SK-N-SH (cell line): ENCODE results near the gene SCAMP2. TPM values are rescaled to one million over a fixed set of nuclear protein-coding genes. Genes with fewer than 3 reads are reported as not detected.

Experiments
- CTCF ChIA-PET: fragments of 300-600, 350-600 bp; formaldehyde crosslinking; extraction: SDS; loops from one replicate; lab custom pipeline; 2021; lab: Yijun Ruan, JAX
- POLR2A ChIA-PET: fragments of 350-600 bp; sonication (Branson Sonifier 250); formaldehyde crosslinking; extraction: SDS; loops from one replicate; lab custom pipeline; 2020; ENCODE audit warnings: antibody characterized with exemption, inconsistent platforms; lab: Yijun Ruan, JAX
- DNase-seq: peaks from one replicate; pipeline ENCODE4 v3.0.0; 2012
- H2AFZ ChIP-seq: fragments of 200-600 bp; sonication (generic); 2 replicates; pipeline ENCODE4 v1.8.1; 2016; ENCODE audit warnings: antibody characterized with exemption, mild to moderate bottlenecking, low read depth
- H3F3A ChIP-seq: fragments of 200-600 bp; sonication (generic); replicated peaks from 2 replicates; pipeline ENCODE3; 2016; ENCODE audit warnings: antibody characterized with exemption, mild to moderate bottlenecking; ENCODE audit not compliant: insufficient read depth
- H3K27ac ChIP-seq, 2 experiments: fragments of 200-500 bp in 1 of 2; fragments of 200-600 bp in 1 of 2; sonication (Bioruptor generic) in 1 of 2; sonication (generic), shearing (Covaris generic) in 1 of 2; 2 replicates each; pipeline versions ENCODE4 v1.5.1 to v1.6.1; 2014 to 2016; ENCODE audit warnings: low read depth in 2 of 2, inconsistent platforms in 1 of 2, low read length in 1 of 2, mild to moderate bottlenecking in 1 of 2, mixed read lengths in 1 of 2
- H3K27me3 ChIP-seq: fragments of 200-600 bp; sonication (generic), shearing (Covaris generic); 2 replicates; pipeline ENCODE4 v1.6.1; 2016; ENCODE audit warnings: mixed run types; ENCODE audit not compliant: insufficient read depth
- H3K36me3 ChIP-seq, 2 experiments: fragments of 200-500 bp in 1 of 2; fragments of 200-600 bp in 1 of 2; sonication (Bioruptor generic) in 1 of 2; sonication (generic) in 1 of 2; replicated peaks in 1 of 2; 2 replicates each; pipeline versions ENCODE3 to v1.5.1; 2014 to 2016; ENCODE audit warnings: low read length in 1 of 2, mild to moderate bottlenecking in 1 of 2; ENCODE audit not compliant: insufficient read depth in 2 of 2, control insufficient read depth in 1 of 2
- H3K4me1 ChIP-seq, 2 experiments: fragments of 200-500 bp in 1 of 2; fragments of 200-600 bp in 1 of 2; sonication (Bioruptor generic) in 1 of 2; sonication (generic), shearing (Covaris generic) in 1 of 2; 2 replicates each; pipeline versions ENCODE4 v1.5.1 to v1.6.1; 2014 to 2016; ENCODE audit warnings: low read depth in 1 of 2, low read length in 1 of 2, mixed run types in 1 of 2; ENCODE audit not compliant: insufficient read depth in 2 of 2, control insufficient read depth in 1 of 2
- H3K4me2 ChIP-seq: fragments of 200-600 bp; sonication (generic), shearing (Covaris generic); 2 replicates; pipeline ENCODE4 v1.6.1; 2017; ENCODE audit warnings: mixed run types
- H3K4me3 ChIP-seq, 2 experiments: fragments of 200-500 bp in 1 of 2; fragments of 200-600 bp in 1 of 2; sonication (Bioruptor generic) in 1 of 2; sonication (generic), shearing (Covaris generic) in 1 of 2; 2 replicates each; pipeline versions ENCODE4 v1.5.1 to v1.8.1; 2014 to 2016; ENCODE audit warnings: low read depth in 2 of 2, inconsistent platforms in 1 of 2, low read length in 1 of 2, mild to moderate bottlenecking in 1 of 2, mixed read lengths in 1 of 2, moderate library complexity in 1 of 2
- H3K79me2 ChIP-seq: fragments of 200-600 bp; sonication (generic); 2 replicates; pipeline ENCODE4 v1.8.1; 2017; ENCODE audit warnings: mild to moderate bottlenecking; ENCODE audit not compliant: insufficient read depth
- H3K9ac ChIP-seq: fragments of 200-600 bp; sonication (generic); 2 replicates; pipeline ENCODE4 v1.6.1; 2017; ENCODE audit warnings: mixed run types
- H3K9me2 ChIP-seq: fragments of 200-600 bp; sonication (generic); 2 replicates; pipeline ENCODE4 v1.6.1; 2017; ENCODE audit warnings: mixed run types
- H3K9me3 ChIP-seq: fragments of 200-600 bp; sonication (generic); 2 replicates; pipeline ENCODE4 v1.6.1; 2017; ENCODE audit warnings: mixed run types, mild to moderate bottlenecking, moderate library complexity
- H4K20me1 ChIP-seq: fragments of 200-600 bp; sonication (generic); 2 replicates; pipeline ENCODE4 v1.6.1; 2017; ENCODE audit warnings: mild to moderate bottlenecking, mixed run types; ENCODE audit not compliant: insufficient read depth
- EP300 ChIP-seq, 2 experiments: IDR thresholded peaks; 2 replicates each; pipeline versions ENCODE4 v1.4.0 to v1.6.1; 2012; ENCODE audit warnings: borderline replicate concordance in 1 of 2, low read depth in 1 of 2, low read length in 1 of 2
- EZH2phosphoT487 ChIP-seq: fragments of 200-600 bp; sonication (generic); IDR thresholded peaks from 2 replicates; pipeline ENCODE4 v1.6.1; 2017; ENCODE audit warnings: low read depth, mixed run types, mild to moderate bottlenecking, antibody characterized with exemption, moderate library complexity, borderline replicate concordance
- FOXJ3 ChIP-seq: sonication (generic); formaldehyde crosslinking; IDR thresholded peaks from 2 replicates; pipeline ENCODE4 v1.5.1; 2020; ENCODE audit warnings: mild to moderate bottlenecking, missing genetic modification reagents
- JUND ChIP-seq: IDR thresholded peaks from 2 replicates; pipeline ENCODE4 v1.4.0; 2012
- MEF2A ChIP-seq: IDR thresholded peaks from 2 replicates; pipeline ENCODE4 v1.4.0; 2012; ENCODE audit warnings: low read depth, borderline replicate concordance
- MXI1 ChIP-seq: IDR thresholded peaks from 2 replicates; pipeline ENCODE4 v1.6.1; 2012; ENCODE audit warnings: mild to moderate bottlenecking, low read depth, low read length, improper control_type of control experiment
- PBX3 ChIP-seq: IDR thresholded peaks from 2 replicates; pipeline ENCODE4; 2012
- POLR2AphosphoS5 ChIP-seq: IDR thresholded peaks from 2 replicates; pipeline ENCODE4 v1.6.1; 2012; ENCODE audit warnings: low read depth, low read length
- RXRA ChIP-seq: IDR thresholded peaks from 2 replicates; pipeline ENCODE4 v1.4.0; 2012; ENCODE audit warnings: low read depth, mild to moderate bottlenecking, borderline replicate concordance
- SIN3A ChIP-seq: IDR thresholded peaks from 2 replicates; pipeline ENCODE4 v1.6.1; 2012; ENCODE audit warnings: low read depth, mild to moderate bottlenecking, low read length, moderate library complexity, borderline replicate concordance
- WGBS: methylation state at CpG from one replicate; pipeline ENCODE4 v1.1.6; 2017; ENCODE audit warnings: low lambda C conversion rate; 5-methylcytosine and 5-hydroxymethylcytosine counted together
- polyA plus RNA-seq, 3 experiments: library from polyadenylated mRNA; depleted of rRNA; stranded (reverse); fragments of >200 nt; gene quantifications; 2 replicates each; pipeline ENCODE4 v1.2.3, GENCODE V29; 2012
- TF ChIP-seq, protein P1 (sequence below): fragments of 200-600 bp; sonication (generic); IDR thresholded peaks from 2 replicates; pipeline ENCODE4 v1.6.1; 2017; ENCODE audit warnings: antibody characterized with exemption, mild to moderate bottlenecking, moderate library complexity
- TF ChIP-seq, protein P2 (sequence below): IDR thresholded peaks from 2 replicates; pipeline ENCODE4 v1.6.1; 2012; ENCODE audit warnings: mild to moderate bottlenecking, low read depth, low read length, moderate library complexity
- TF ChIP-seq, protein P3 (sequence below): fragments of 150-350 bp; IDR thresholded peaks from 2 replicates; pipeline ENCODE4 v1.6.1; 2017; ENCODE audit warnings: antibody characterized with exemption, low read length, low read depth, borderline replicate concordance
- TF ChIP-seq, protein P4 (sequence below): IDR thresholded peaks from 2 replicates; pipeline ENCODE4 v1.4.0; 2012; ENCODE audit warnings: low read depth
- TF ChIP-seq, protein P5 (sequence below): IDR thresholded peaks from 2 replicates; pipeline ENCODE4 v1.4.0; 2012; ENCODE audit warnings: low read depth, borderline replicate concordance

Gene SCAMP2
- polyA plus RNA-seq, 1 of the 3 experiments (the other 2 are of a cell fraction), result 88.1 TPM

DNA sequence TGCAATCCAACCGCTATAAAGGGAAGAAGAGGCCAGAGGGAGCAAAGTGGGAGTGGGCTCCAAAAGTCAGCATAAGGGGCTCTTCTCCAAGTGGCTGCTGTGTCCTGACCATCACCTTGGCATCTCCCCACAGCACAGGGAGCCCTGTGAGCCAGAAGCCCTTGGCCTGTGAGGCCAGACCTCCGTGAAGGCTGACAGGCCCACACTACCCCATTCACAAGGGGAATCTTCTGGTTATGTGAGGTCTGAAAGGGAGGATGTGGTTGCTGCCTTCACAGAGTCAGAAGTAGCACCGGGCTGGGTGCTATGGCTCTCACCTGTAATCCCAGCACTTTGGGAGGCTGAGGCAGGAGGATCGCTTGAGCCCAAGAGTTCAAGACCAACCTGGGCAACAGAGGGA lies 27.6 kb downstream of the SCAMP2 start:
- H2AFZ ChIP-seq, result no peak overlapping the region
- no peak overlapping the region for H3K9ac ChIP-seq
- no peaks in the 10 kb centered on the region for H3F3A ChIP-seq
- no peaks in the 10 kb centered on the region for H3K27me3 ChIP-seq
- CTCF ChIA-PET, result interaction anchor here (1.2 to 10.8 kb wide), 3 partner anchors 75 to 213 kb away, joined by 3 to 95 read pairs (median 5); no protein-coding TSS in a partner anchor
- WGBS, result 96% methylated on average over 3 of the region's 4 CpGs
- no peaks in the 10 kb centered on the region for H3K9me3 ChIP-seq
- peaks cover 0 to 45% of the 10 kb centered on the region in 2 experiments for H3K36me3 ChIP-seq
- H3K79me2 ChIP-seq, result no peaks in the 10 kb centered on the region
- H3K4me3 ChIP-seq, result no peak overlapping the region
- DNase-seq, result no peak
- POLR2A ChIA-PET, result no interaction called here
- H4K20me1 ChIP-seq, result no peaks in the 10 kb centered on the region
- no peaks in the 10 kb centered on the region for H3K9me2 ChIP-seq
- peaks cover 0 to 23% of the 10 kb centered on the region in 2 experiments; a peak in 2 of 4 replicates for H3K4me1 ChIP-seq
- H3K27ac ChIP-seq, result no peak overlapping the region
- no peak overlapping the region for H3K4me2 ChIP-seq
- no peak for TF ChIP-seq PBX3
- TF ChIP-seq EZH2phosphoT487, result no peak
- TF ChIP-seq, protein P1, sequence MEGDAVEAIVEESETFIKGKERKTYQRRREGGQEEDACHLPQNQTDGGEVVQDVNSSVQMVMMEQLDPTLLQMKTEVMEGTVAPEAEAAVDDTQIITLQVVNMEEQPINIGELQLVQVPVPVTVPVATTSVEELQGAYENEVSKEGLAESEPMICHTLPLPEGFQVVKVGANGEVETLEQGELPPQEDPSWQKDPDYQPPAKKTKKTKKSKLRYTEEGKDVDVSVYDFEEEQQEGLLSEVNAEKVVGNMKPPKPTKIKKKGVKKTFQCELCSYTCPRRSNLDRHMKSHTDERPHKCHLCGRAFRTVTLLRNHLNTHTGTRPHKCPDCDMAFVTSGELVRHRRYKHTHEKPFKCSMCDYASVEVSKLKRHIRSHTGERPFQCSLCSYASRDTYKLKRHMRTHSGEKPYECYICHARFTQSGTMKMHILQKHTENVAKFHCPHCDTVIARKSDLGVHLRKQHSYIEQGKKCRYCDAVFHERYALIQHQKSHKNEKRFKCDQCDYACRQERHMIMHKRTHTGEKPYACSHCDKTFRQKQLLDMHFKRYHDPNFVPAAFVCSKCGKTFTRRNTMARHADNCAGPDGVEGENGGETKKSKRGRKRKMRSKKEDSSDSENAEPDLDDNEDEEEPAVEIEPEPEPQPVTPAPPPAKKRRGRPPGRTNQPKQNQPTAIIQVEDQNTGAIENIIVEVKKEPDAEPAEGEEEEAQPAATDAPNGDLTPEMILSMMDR, result no peak
- no peak for TF ChIP-seq FOXJ3
- TF ChIP-seq SIN3A, result no peak
- no peak for TF ChIP-seq JUND
- TF ChIP-seq, protein P2, sequence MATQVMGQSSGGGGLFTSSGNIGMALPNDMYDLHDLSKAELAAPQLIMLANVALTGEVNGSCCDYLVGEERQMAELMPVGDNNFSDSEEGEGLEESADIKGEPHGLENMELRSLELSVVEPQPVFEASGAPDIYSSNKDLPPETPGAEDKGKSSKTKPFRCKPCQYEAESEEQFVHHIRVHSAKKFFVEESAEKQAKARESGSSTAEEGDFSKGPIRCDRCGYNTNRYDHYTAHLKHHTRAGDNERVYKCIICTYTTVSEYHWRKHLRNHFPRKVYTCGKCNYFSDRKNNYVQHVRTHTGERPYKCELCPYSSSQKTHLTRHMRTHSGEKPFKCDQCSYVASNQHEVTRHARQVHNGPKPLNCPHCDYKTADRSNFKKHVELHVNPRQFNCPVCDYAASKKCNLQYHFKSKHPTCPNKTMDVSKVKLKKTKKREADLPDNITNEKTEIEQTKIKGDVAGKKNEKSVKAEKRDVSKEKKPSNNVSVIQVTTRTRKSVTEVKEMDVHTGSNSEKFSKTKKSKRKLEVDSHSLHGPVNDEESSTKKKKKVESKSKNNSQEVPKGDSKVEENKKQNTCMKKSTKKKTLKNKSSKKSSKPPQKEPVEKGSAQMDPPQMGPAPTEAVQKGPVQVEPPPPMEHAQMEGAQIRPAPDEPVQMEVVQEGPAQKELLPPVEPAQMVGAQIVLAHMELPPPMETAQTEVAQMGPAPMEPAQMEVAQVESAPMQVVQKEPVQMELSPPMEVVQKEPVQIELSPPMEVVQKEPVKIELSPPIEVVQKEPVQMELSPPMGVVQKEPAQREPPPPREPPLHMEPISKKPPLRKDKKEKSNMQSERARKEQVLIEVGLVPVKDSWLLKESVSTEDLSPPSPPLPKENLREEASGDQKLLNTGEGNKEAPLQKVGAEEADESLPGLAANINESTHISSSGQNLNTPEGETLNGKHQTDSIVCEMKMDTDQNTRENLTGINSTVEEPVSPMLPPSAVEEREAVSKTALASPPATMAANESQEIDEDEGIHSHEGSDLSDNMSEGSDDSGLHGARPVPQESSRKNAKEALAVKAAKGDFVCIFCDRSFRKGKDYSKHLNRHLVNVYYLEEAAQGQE, result no peak
- TF ChIP-seq MEF2A, result no peak
- no peak for TF ChIP-seq POLR2AphosphoS5
- no peak for TF ChIP-seq RXRA
- no peak for TF ChIP-seq EP300 (IDR thresholded peaks at IDR 0.05; ENCODE audit: borderline replicate concordance in 1 of 2, low read depth in 1 of 2, low read length in 1 of 2)
- TF ChIP-seq MXI1, result no peak
- TF ChIP-seq, protein P3, sequence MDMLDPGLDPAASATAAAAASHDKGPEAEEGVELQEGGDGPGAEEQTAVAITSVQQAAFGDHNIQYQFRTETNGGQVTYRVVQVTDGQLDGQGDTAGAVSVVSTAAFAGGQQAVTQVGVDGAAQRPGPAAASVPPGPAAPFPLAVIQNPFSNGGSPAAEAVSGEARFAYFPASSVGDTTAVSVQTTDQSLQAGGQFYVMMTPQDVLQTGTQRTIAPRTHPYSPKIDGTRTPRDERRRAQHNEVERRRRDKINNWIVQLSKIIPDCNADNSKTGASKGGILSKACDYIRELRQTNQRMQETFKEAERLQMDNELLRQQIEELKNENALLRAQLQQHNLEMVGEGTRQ, result no peak
- TF ChIP-seq, protein P4, sequence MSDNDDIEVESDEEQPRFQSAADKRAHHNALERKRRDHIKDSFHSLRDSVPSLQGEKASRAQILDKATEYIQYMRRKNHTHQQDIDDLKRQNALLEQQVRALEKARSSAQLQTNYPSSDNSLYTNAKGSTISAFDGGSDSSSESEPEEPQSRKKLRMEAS, result no peak
- TF ChIP-seq, protein P5, sequence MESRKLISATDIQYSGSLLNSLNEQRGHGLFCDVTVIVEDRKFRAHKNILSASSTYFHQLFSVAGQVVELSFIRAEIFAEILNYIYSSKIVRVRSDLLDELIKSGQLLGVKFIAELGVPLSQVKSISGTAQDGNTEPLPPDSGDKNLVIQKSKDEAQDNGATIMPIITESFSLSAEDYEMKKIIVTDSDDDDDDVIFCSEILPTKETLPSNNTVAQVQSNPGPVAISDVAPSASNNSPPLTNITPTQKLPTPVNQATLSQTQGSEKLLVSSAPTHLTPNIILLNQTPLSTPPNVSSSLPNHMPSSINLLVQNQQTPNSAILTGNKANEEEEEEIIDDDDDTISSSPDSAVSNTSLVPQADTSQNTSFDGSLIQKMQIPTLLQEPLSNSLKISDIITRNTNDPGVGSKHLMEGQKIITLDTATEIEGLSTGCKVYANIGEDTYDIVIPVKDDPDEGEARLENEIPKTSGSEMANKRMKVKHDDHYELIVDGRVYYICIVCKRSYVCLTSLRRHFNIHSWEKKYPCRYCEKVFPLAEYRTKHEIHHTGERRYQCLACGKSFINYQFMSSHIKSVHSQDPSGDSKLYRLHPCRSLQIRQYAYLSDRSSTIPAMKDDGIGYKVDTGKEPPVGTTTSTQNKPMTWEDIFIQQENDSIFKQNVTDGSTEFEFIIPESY, result no peak
